Measurements from ENCODE around the gene PLA2G2A.
"Not testable (repeated sequence)": the region's sequence is repeated elsewhere in the genome, so short reads cannot be mapped to it uniquely, and the experiment has no call there.

The PLA2G2A gene

GRCh38 chr1:19971664-19972063, 7.8 kb downstream of the PLA2G2A start:
- no peak for DNase-seq

- no peak for DNase-seq
Observed at GRCh38 chr1:19969898-19970660, 9.3 kb downstream of the PLA2G2A start.

- DNase-seq = no peak
Observed at GRCh38 chr1:19967808-19968207, 11.6 kb downstream of the PLA2G2A start.

- DNase-seq = no peak
Observed at GRCh38 chr1:19964542-19964941, 14.9 kb downstream of the PLA2G2A start.

- DNase-seq = no peak
Observed at GRCh38 chr1:19963636-19964035, 15.8 kb downstream of the PLA2G2A start.

GRCh38 chr1:19960591-19960990, 18.8 kb downstream of the PLA2G2A start:
- no peak for DNase-seq

GRCh38 chr1:19957779-19958178, 21.6 kb downstream of the PLA2G2A start:
- DNase-seq = no peak

GRCh38 chr1:19955534-19956170, 23.8 kb downstream of the PLA2G2A start:
- no peak for DNase-seq

- no peak for DNase-seq
Observed at GRCh38 chr1:19954059-19954458, 25.4 kb downstream of the PLA2G2A start.

- no peak for DNase-seq
Observed at GRCh38 chr1:19949016-19949415, 30.4 kb downstream of the PLA2G2A start.

GRCh38 chr1:19946971-19947370, 32.4 kb downstream of the PLA2G2A start:
- no peak for DNase-seq

GRCh38 chr1:19946331-19946751, 33.1 kb downstream of the PLA2G2A start:
- no peak for DNase-seq

- no peak for DNase-seq
Observed at GRCh38 chr1:19945914-19946313, 33.5 kb downstream of the PLA2G2A start.

- no peak for DNase-seq
Observed at GRCh38 chr1:19942657-19943056, 36.8 kb downstream of the PLA2G2A start.

- peak; percentile 22 to 33 (median 27) for DNase-seq
Observed at GRCh38 chr1:19942088-19942487, 37.3 kb downstream of the PLA2G2A start.

GRCh38 chr1:19941206-19941568, 38.2 kb downstream of the PLA2G2A start:
- DNase-seq = no peak

- no peak for DNase-seq
Observed at GRCh38 chr1:19940486-19941205, 38.8 kb downstream of the PLA2G2A start.

GRCh38 chr1:19938472-19938871, 40.9 kb downstream of the PLA2G2A start:
- no peak for DNase-seq

GRCh38 chr1:19936061-19936750, 43.2 kb downstream of the PLA2G2A start:
- DNase-seq = no peak

- DNase-seq = no peak
Observed at GRCh38 chr1:19934336-19934735, 45.1 kb downstream of the PLA2G2A start.

GRCh38 chr1:19932866-19933265, 46.6 kb downstream of the PLA2G2A start:
- DNase-seq = no peak

GRCh38 chr1:19927130-19927421, 52.3 kb downstream of the PLA2G2A start:
- DNase-seq = not testable (repeated sequence)

- DNase-seq = no peak
Observed at GRCh38 chr1:19926296-19927129, 52.9 kb downstream of the PLA2G2A start.

All from suppressor macrophage treated with lipopolysaccharide for 1 hour (primary cell).